ENCODE results near the gene RNF130. TPM values are rescaled to one million over a fixed set of nuclear protein-coding genes. Genes with fewer than 3 reads are reported as not detected.

The RNF130 gene
- total and polyA plus RNA-seq, 9 of the 15 experiments (the other 6 are each of a cell fraction or from before 2014, with no cell fraction given) = 5.8 to 39.4 (median 27.1) TPM

GRCh38 chr5:179975713-179976134, 95.8 kb downstream of the RNF130 start:
- intact Hi-C loops (cut with micrococcal nuclease) = no loop called here
- peaks cover 3% of the 10 kb centered on the region; the same call in 1 of the 2 replicates for H4K20me1 ChIP-seq (replicated peaks; ENCODE audit: control insufficient read depth, insufficient read depth, low read length)
- H3K4me3 ChIP-seq = no peak overlapping the region
- ChIA-PET CTCF (ENCODE audit: low intra/inter-chr PET ratio) (no interaction called here), POLR2A (interaction anchor here (0.6 to 1.3 kb wide), 2 partner anchors 10 to 187 kb away, joined by 3 read pairs; no protein-coding TSS in a partner anchor)
- in situ Hi-C loops (cut with MboI) = no loop called here
- no peak overlapping the region for H2AFZ ChIP-seq (ENCODE audit: low read depth, low read length)
- no peaks in the 10 kb centered on the region for H3K9me1 ChIP-seq (ENCODE audit: control insufficient read depth, insufficient read depth, low read length)
- H3K79me2 ChIP-seq (ENCODE audit: control insufficient read depth, insufficient read depth, low read length) = no peaks in the 10 kb centered on the region
- H3K27ac ChIP-seq (ENCODE audit: extremely low read depth, low read depth, low read length) = no peak overlapping the region
- H3K27me3 ChIP-seq (ENCODE audit: control insufficient read depth in 2 of 2, insufficient read depth in 2 of 2, low read length in 2 of 2) = no peaks in the 10 kb centered on the region
- H3K9ac ChIP-seq (ENCODE audit: insufficient read depth in 1 of 2, low read depth in 2 of 2, low read length in 2 of 2) = no peak overlapping the region
- H3K36me3 ChIP-seq (ENCODE audit: control insufficient read depth, insufficient read depth, low read length) = peaks cover 3% of the 10 kb centered on the region; the same call in 2 of the 3 replicates
- DNase-seq (ENCODE audit: extremely low read depth in 1 of 4, low spot score in 3 of 4) (no peak), ATAC-seq (no peak), FAIRE-seq (no peak)
- no TSS peak for BruUV-seq (replicated peaks)
- WGBS (ENCODE audit: insufficient coverage, low coverage, missing lambda C conversion rate) = 86% methylated on average over 13 of the region's 13 CpGs
- peaks cover 0 to 4% of the 10 kb centered on the region in 2 experiments; a peak in 1 of 5 replicates for H3K4me1 ChIP-seq (replicated peaks in 1 of 2; ENCODE audit: control insufficient read depth in 2 of 2, insufficient read depth in 2 of 2, low read length in 2 of 2)
- no peak overlapping the region for H3K4me2 ChIP-seq (ENCODE audit: insufficient read depth, low read length)
- H3K9me3 ChIP-seq (replicated peaks; ENCODE audit: control insufficient read depth, insufficient read depth, low read depth, low read length) = no peaks in the 10 kb centered on the region
- TF ChIP-seq PTTG1 (tag; IDR thresholded peaks at IDR 0.05; ENCODE audit: low read depth) (no peak), ZNF76 (CRISPR knock-in tag; IDR thresholded peaks at IDR 0.05; ENCODE audit: borderline replicate concordance) (no peak), MEF2D (tag; conservative IDR thresholded peaks at IDR 0.05; ENCODE audit: low read depth) (no peak), DIDO1 (tag; IDR thresholded peaks at IDR 0.05; ENCODE audit: low read depth) (no peak), ZMIZ1 (IDR thresholded peaks at IDR 0.05; ENCODE audit: low read depth in 2 of 2, low read length in 2 of 2) (no peak), RBM22 (IDR thresholded peaks at IDR 0.05; ENCODE audit: low read depth, low read length, poor library complexity, severe bottlenecking) (no peak), GABPB2 (CRISPR knock-in tag; conservative IDR thresholded peaks at IDR 0.05) (no peak), TOE1 (IDR thresholded peaks at IDR 0.05; ENCODE audit: borderline replicate concordance) (no peak), TOE1 (CRISPR knock-in tag; IDR thresholded peaks at IDR 0.05; ENCODE audit: borderline replicate concordance, low read depth) (no peak), ZNF347 (CRISPR knock-in tag; IDR thresholded peaks at IDR 0.05; ENCODE audit: low read depth) (no peak), PHB (CRISPR knock-in tag; IDR thresholded peaks at IDR 0.05) (no peak), MAFF (IDR thresholded peaks at IDR 0.05; ENCODE audit: low read length) (no peak)
- TF ChIP-seq, protein P1, sequence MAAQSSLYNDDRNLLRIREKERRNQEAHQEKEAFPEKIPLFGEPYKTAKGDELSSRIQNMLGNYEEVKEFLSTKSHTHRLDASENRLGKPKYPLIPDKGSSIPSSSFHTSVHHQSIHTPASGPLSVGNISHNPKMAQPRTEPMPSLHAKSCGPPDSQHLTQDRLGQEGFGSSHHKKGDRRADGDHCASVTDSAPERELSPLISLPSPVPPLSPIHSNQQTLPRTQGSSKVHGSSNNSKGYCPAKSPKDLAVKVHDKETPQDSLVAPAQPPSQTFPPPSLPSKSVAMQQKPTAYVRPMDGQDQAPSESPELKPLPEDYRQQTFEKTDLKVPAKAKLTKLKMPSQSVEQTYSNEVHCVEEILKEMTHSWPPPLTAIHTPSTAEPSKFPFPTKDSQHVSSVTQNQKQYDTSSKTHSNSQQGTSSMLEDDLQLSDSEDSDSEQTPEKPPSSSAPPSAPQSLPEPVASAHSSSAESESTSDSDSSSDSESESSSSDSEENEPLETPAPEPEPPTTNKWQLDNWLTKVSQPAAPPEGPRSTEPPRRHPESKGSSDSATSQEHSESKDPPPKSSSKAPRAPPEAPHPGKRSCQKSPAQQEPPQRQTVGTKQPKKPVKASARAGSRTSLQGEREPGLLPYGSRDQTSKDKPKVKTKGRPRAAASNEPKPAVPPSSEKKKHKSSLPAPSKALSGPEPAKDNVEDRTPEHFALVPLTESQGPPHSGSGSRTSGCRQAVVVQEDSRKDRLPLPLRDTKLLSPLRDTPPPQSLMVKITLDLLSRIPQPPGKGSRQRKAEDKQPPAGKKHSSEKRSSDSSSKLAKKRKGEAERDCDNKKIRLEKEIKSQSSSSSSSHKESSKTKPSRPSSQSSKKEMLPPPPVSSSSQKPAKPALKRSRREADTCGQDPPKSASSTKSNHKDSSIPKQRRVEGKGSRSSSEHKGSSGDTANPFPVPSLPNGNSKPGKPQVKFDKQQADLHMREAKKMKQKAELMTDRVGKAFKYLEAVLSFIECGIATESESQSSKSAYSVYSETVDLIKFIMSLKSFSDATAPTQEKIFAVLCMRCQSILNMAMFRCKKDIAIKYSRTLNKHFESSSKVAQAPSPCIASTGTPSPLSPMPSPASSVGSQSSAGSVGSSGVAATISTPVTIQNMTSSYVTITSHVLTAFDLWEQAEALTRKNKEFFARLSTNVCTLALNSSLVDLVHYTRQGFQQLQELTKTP (IDR thresholded peaks at IDR 0.05; ENCODE audit: low read depth in 1 of 2, partially characterized antibody in 2 of 2) = no peak
- TF ChIP-seq, protein P2, sequence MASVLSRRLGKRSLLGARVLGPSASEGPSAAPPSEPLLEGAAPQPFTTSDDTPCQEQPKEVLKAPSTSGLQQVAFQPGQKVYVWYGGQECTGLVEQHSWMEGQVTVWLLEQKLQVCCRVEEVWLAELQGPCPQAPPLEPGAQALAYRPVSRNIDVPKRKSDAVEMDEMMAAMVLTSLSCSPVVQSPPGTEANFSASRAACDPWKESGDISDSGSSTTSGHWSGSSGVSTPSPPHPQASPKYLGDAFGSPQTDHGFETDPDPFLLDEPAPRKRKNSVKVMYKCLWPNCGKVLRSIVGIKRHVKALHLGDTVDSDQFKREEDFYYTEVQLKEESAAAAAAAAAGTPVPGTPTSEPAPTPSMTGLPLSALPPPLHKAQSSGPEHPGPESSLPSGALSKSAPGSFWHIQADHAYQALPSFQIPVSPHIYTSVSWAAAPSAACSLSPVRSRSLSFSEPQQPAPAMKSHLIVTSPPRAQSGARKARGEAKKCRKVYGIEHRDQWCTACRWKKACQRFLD (CRISPR knock-in tag; IDR thresholded peaks at IDR 0.05) = no peak
